HepG2 (cell line): ENCODE data around the gene RTN4. TPM values are rescaled to one million over a fixed set of nuclear protein-coding genes. Genes with fewer than 3 reads are reported as not detected.

ENCODE experiments used
- ATAC-seq: fragments of 200-7000 bp; cut with Tn5 transposase; 3 replicates; pipeline ENCODE4 v1.9.1; 2020; ENCODE audit warnings: mild to moderate bottlenecking, moderate library complexity
- BruUV-seq: library from RNA; stranded (reverse); fragments of 400-500 nt; replicated peaks from 2 replicates; lab custom pipeline; 2021; lab: Mats Ljungman, UMichigan
- CTCF ChIA-PET: fragments of 300-600 bp; formaldehyde crosslinking; extraction: SDS; loops from one replicate; lab custom pipeline; 2021; ENCODE audit warnings: low total read pairs, inconsistent platforms, low intra/inter-chr PET ratio; lab: Yijun Ruan, JAX
- POLR2A ChIA-PET: fragments of 350-600 bp; sonication (Branson Sonifier 250); formaldehyde crosslinking; loops from one replicate; lab custom pipeline; 2020; ENCODE audit warnings: antibody characterized with exemption, inconsistent platforms; lab: Yijun Ruan, JAX
- DNase-seq: peaks from one replicate; pipeline ENCODE4 v3.0.0-alpha.2; 2015; ENCODE audit warnings: low spot score
- FAIRE-seq: peaks from 3 replicates; lab custom pipeline; 2011; peaks lifted over from hg19 to GRCh38; lab: Jason Lieb, UNC
- H2AFZ ChIP-seq: one replicate; pipeline ENCODE4 v1.6.1; 2011; ENCODE audit warnings: low read length, inconsistent platforms
- H3K27ac ChIP-seq: fragments of 300-600 bp; 3 replicates; pipeline ENCODE4 v1.8.0; 2011; ENCODE audit warnings: mixed run types, mild to moderate bottlenecking, mixed read lengths, low read length, inconsistent platforms; ENCODE audit not compliant: insufficient read depth; ENCODE audit errors: extremely low read length
- H3K27me3 ChIP-seq, 2 experiments: fragments of 200-600 bp in 1 of 2; 2 replicates in 1 of 2; 3 replicates in 1 of 2; pipeline versions ENCODE4 v1.6.0 to v1.8.0; 2011; ENCODE audit warnings: low read length in 2 of 2, mild to moderate bottlenecking in 2 of 2, moderate library complexity in 2 of 2, inconsistent platforms in 1 of 2; ENCODE audit not compliant: insufficient read depth in 2 of 2, control insufficient read depth in 1 of 2
- H3K36me3 ChIP-seq, 2 experiments: fragments of 200-600 bp in 1 of 2; replicated peaks in 1 of 2; 2 replicates in 1 of 2; 3 replicates in 1 of 2; pipeline versions ENCODE4 v1.5.1 to v1.8.0; 2011; ENCODE audit warnings: low read length in 2 of 2, inconsistent platforms in 1 of 2; ENCODE audit not compliant: insufficient read depth in 2 of 2, control insufficient read depth in 1 of 2
- H3K4me1 ChIP-seq: 2 replicates; pipeline ENCODE4 v1.5.1; 2012; ENCODE audit warnings: low read length, inconsistent platforms; ENCODE audit not compliant: insufficient read depth
- H3K4me2 ChIP-seq: 2 replicates; pipeline ENCODE4 v1.6.0; 2011; ENCODE audit warnings: low read depth, low read length, inconsistent platforms
- H3K4me3 ChIP-seq, 3 experiments: fragments of 200-600 bp in 1 of 3; sonication (generic), shearing (Covaris generic) in 1 of 3; replicated peaks in 1 of 3; 2 replicates each; pipeline ENCODE4 v1.5.1; 2011 to 2016; ENCODE audit warnings: low read length in 3 of 3, inconsistent platforms in 2 of 3, low read depth in 2 of 3, mild to moderate bottlenecking in 2 of 3, control low read depth in 1 of 3, mixed read lengths in 1 of 3; ENCODE audit not compliant: insufficient read depth in 1 of 3
- H3K79me2 ChIP-seq: one replicate; pipeline ENCODE4 v1.6.1; 2011; ENCODE audit warnings: low read length, inconsistent platforms; ENCODE audit not compliant: insufficient read depth
- H3K9ac ChIP-seq: 2 replicates; pipeline ENCODE4 v1.6.0; 2011; ENCODE audit warnings: mild to moderate bottlenecking, low read depth, low read length, inconsistent platforms; ENCODE audit not compliant: insufficient read depth
- H3K9me3 ChIP-seq: 2 replicates; pipeline ENCODE4 v1.5.1; 2012; ENCODE audit warnings: mild to moderate bottlenecking, low read length
- H4K20me1 ChIP-seq: 2 replicates; pipeline ENCODE4 v1.6.0; 2011; ENCODE audit warnings: inconsistent platforms, mild to moderate bottlenecking, low read length, moderate library complexity; ENCODE audit not compliant: insufficient read depth
- CBX5 ChIP-seq: sonication (generic); formaldehyde crosslinking; IDR thresholded peaks from 2 replicates; pipeline ENCODE4 v1.4.0; 2020; ENCODE audit warnings: missing genetic modification reagents, borderline replicate concordance
- HHEX ChIP-seq: IDR thresholded peaks from 2 replicates; pipeline ENCODE4 v1.6.1; 2016; ENCODE audit warnings: control low read depth
- MAFG ChIP-seq: sonication (generic); formaldehyde crosslinking; IDR thresholded peaks from 2 replicates; pipeline ENCODE4 v1.5.1; 2020; ENCODE audit warnings: mild to moderate bottlenecking, missing genetic modification reagents
- MAFK ChIP-seq, 2 experiments: IDR thresholded peaks in 1 of 2; conservative IDR thresholded peaks in 1 of 2; 2 replicates each; pipeline ENCODE4 v1.6.1; 2011; ENCODE audit warnings: improper control_type of control experiment in 2 of 2, low read length in 2 of 2
- MEIS1 ChIP-seq: sonication (generic); formaldehyde crosslinking; IDR thresholded peaks from 2 replicates; pipeline ENCODE4 v1.9.0; 2021; ENCODE audit warnings: mild to moderate bottlenecking, missing genetic modification reagents, moderate library complexity, borderline replicate concordance
- MNT ChIP-seq: fragments of 450-650 bp; IDR thresholded peaks from 2 replicates; pipeline ENCODE4 v1.6.1; 2016
- MTA1 ChIP-seq: sonication (generic); formaldehyde crosslinking; IDR thresholded peaks from 2 replicates; pipeline ENCODE4 v1.4.0; 2020; ENCODE audit warnings: missing genetic modification reagents, mild to moderate bottlenecking, borderline replicate concordance
- NFYC ChIP-seq: IDR thresholded peaks from 2 replicates; pipeline ENCODE4 v1.6.1; 2016; ENCODE audit warnings: missing genetic modification reagents, missing compliant biosample characterization
- ZBTB39 ChIP-seq: sonication (generic); formaldehyde crosslinking; IDR thresholded peaks from 2 replicates; pipeline ENCODE4 v1.5.0; 2020; ENCODE audit warnings: missing genetic modification reagents
- ZNF274 ChIP-seq: sonication (generic); formaldehyde crosslinking; IDR thresholded peaks from 2 replicates; pipeline ENCODE4 v1.5.1; 2020; ENCODE audit warnings: mild to moderate bottlenecking, missing genetic modification reagents
- ZNF441 ChIP-seq: sonication (generic); formaldehyde crosslinking; IDR thresholded peaks from 2 replicates; pipeline ENCODE4 v1.7.0; 2021; ENCODE audit warnings: missing genetic modification reagents, borderline replicate concordance
- ZNF503 ChIP-seq: sonication (generic); formaldehyde crosslinking; IDR thresholded peaks from 2 replicates; pipeline ENCODE4 v1.4.0; 2020; ENCODE audit warnings: missing genetic modification reagents
- ZNF512 ChIP-seq: sonication (generic); formaldehyde crosslinking; IDR thresholded peaks from 2 replicates; pipeline ENCODE4 v1.4.0; 2020; ENCODE audit warnings: mild to moderate bottlenecking, missing genetic modification reagents
- ZNF740 ChIP-seq: sonication (generic); formaldehyde crosslinking; IDR thresholded peaks from 2 replicates; pipeline ENCODE4 v1.4.0; 2020; ENCODE audit warnings: missing genetic modification reagents
- ZNF776 ChIP-seq: sonication (generic); formaldehyde crosslinking; IDR thresholded peaks from 2 replicates; pipeline ENCODE4 v1.4.0; 2020; ENCODE audit warnings: mild to moderate bottlenecking, missing genetic modification reagents
- ZSCAN20 ChIP-seq: sonication (generic); formaldehyde crosslinking; IDR thresholded peaks from 2 replicates; pipeline ENCODE4 v1.4.0; 2020; ENCODE audit warnings: missing genetic modification reagents, mild to moderate bottlenecking, borderline replicate concordance
- WGBS: methylation state at CpG from one replicate; pipeline ENCODE4 v1.1.6; 2017; ENCODE audit warnings: low lambda C conversion rate; 5-methylcytosine and 5-hydroxymethylcytosine counted together
- in situ Hi-C: cut with HindIII; loops from 2 replicates; pipeline ENCODE4 v1.10.0; 2017; ENCODE audit warnings: low pct_unique_long_range_greater_than_20kb; ENCODE audit not compliant: extremely low pct_ligation_motif_present
- intact Hi-C: fragments of 100-400 bp; cut with micrococcal nuclease; formaldehyde crosslinking; loops from one replicate; pipeline ENCODE4 v1.10.0; 2022; ENCODE audit not compliant: unreplicated experiment
- polyA plus RNA-seq, 8 experiments: library from polyadenylated mRNA; depleted of rRNA in 3 of 8; stranded (reverse) in 7 of 8; unstranded in 1 of 8; fragments of >200 nt; fragmentation: Illumina TruSeq in 4 of 8; extraction: Trizol in 4 of 8; gene quantifications; 2 replicates each; pipeline versions ENCODE4 v1.2.1 to v1.2.3, GENCODE V29; 2011 to 2016; ENCODE audit warnings: low read depth in 4 of 8, missing spikeins in 1 of 8, mixed read lengths in 1 of 8; ENCODE audit not compliant: insufficient read depth in 1 of 8
- total RNA-seq, 5 experiments: library from RNA; depleted of rRNA; stranded (reverse); fragments of >200 nt; fragmentation: Illumina TruSeq; extraction: Trizol; gene quantifications; 2 replicates each; pipeline ENCODE4 v1.2.3, GENCODE V29; 2016; ENCODE audit warnings: low read depth in 1 of 5

RTN4 gene
- total and polyA plus RNA-seq, 2 of the 13 experiments (the other 11 are each of a cell fraction or from before 2014, with no cell fraction given), result 98.4 to 133 TPM

GRCh38 chr2:54939446-54940118 lies 110.7 kb downstream of the RTN4 start:
- FAIRE-seq (no peak), DNase-seq (no peak), ATAC-seq (no peak)
- Histone ChIP-seq H3K4me2 (no peak overlapping the region), H4K20me1 (no peaks in the 10 kb centered on the region), H3K27me3 (no peaks in the 10 kb centered on the region), H3K4me1 (peaks cover 16% of the 10 kb centered on the region), H3K79me2 (no peaks in the 10 kb centered on the region), H3K27ac (no peak overlapping the region), H3K36me3 (no peaks in the 10 kb centered on the region), H3K9ac (no peak overlapping the region), H3K9me3 (peaks cover 12% of the 10 kb centered on the region), H3K4me3 (no peak overlapping the region), H2AFZ (no peak overlapping the region)
- in situ Hi-C loops, result no loop called here
- BruUV-seq, result no TSS peak
- TF ChIP-seq ZBTB39 (no peak), CBX5 (CRISPR knock-in tag) (no peak), ZNF740 (CRISPR knock-in tag) (no peak), ZSCAN20 (CRISPR knock-in tag) (no peak), MAFK (conservative IDR thresholded peaks at IDR 0.05 in 1 of 2, IDR thresholded peaks at IDR 0.05 in 1 of 2; ENCODE audit: low read length in 2 of 2) (no peak), ZNF776 (CRISPR knock-in tag) (no peak), MEIS1 (CRISPR knock-in tag) (no peak), ZNF503 (CRISPR knock-in tag) (no peak), MNT (no peak), MTA1 (CRISPR knock-in tag) (no peak), MAFG (no peak), NFYC (CRISPR knock-in tag) (no peak), HHEX (CRISPR knock-in tag) (no peak), ZNF512 (CRISPR knock-in tag) (no peak), ZNF441 (CRISPR knock-in tag) (no peak), ZNF274 (CRISPR knock-in tag) (no peak)
- intact Hi-C loops, result no loop called here
- WGBS, result 95% methylated on average over 7 of the region's 7 CpGs
- ChIA-PET POLR2A (no interaction called here), CTCF (no interaction called here)
